ENCODE data around the gene SIAH1.

DNA sequence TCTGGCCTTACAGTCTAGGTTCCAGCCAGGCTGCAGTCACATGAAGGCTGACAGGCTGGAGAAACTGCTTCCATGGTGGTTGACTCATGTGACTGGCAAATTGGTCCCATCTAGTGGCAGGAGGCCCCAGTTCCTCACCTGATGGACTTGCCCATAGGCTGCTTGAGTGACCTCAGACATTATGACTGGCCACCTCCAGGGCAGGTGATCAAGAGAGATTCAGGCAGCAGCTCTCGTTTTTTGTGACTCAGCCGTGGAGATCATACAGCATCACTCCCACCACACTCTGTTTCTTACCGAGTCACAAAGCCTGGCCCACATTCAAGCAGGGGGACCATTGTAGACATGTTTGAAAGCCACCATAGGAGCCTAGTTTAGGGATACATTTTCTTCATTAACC is 34.5 kb downstream of the SIAH1 start:
- TF ChIP-seq EP300 (IDR thresholded peaks at IDR 0.05; ENCODE audit: low read depth) = no peak
- TF ChIP-seq, protein P1, sequence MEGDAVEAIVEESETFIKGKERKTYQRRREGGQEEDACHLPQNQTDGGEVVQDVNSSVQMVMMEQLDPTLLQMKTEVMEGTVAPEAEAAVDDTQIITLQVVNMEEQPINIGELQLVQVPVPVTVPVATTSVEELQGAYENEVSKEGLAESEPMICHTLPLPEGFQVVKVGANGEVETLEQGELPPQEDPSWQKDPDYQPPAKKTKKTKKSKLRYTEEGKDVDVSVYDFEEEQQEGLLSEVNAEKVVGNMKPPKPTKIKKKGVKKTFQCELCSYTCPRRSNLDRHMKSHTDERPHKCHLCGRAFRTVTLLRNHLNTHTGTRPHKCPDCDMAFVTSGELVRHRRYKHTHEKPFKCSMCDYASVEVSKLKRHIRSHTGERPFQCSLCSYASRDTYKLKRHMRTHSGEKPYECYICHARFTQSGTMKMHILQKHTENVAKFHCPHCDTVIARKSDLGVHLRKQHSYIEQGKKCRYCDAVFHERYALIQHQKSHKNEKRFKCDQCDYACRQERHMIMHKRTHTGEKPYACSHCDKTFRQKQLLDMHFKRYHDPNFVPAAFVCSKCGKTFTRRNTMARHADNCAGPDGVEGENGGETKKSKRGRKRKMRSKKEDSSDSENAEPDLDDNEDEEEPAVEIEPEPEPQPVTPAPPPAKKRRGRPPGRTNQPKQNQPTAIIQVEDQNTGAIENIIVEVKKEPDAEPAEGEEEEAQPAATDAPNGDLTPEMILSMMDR (IDR thresholded peaks at IDR 0.05) = no peak

Measured in transverse colon (tissue), 3 donors.